GM12873 (cell line): Measurements from ENCODE around the gene IL33.

Source experiments
- TF ChIP-seq, protein P1 (sequence below): IDR thresholded peaks from 2 replicates; pipeline ENCODE4 v1.5.1; 2012; ENCODE audit warnings: low read depth, mild to moderate bottlenecking, moderate library complexity, low read length, control low read depth; ENCODE audit not compliant: insufficient read depth; ENCODE audit errors: missing control alignments

The IL33 gene

DNA sequence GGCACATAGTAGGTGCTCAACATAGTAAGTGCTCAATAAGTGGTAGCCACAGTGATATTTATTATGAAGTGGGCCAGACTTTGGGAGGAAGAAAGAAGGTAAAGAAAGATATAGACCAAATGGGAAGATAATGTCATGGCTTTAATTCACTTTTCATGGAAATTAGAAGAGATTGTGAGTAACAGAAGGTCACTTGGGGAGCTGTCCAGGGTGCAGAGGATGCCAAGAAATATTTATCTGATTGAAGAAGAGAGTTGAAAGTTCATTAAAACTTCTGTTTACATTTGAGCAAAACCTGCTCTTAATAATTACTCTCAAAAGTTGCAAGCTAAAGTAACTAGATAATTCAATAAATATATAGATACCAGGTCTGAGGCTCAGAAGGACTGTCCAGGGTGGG, 28.3 kb upstream of the IL33 start:
- TF ChIP-seq, protein P1, sequence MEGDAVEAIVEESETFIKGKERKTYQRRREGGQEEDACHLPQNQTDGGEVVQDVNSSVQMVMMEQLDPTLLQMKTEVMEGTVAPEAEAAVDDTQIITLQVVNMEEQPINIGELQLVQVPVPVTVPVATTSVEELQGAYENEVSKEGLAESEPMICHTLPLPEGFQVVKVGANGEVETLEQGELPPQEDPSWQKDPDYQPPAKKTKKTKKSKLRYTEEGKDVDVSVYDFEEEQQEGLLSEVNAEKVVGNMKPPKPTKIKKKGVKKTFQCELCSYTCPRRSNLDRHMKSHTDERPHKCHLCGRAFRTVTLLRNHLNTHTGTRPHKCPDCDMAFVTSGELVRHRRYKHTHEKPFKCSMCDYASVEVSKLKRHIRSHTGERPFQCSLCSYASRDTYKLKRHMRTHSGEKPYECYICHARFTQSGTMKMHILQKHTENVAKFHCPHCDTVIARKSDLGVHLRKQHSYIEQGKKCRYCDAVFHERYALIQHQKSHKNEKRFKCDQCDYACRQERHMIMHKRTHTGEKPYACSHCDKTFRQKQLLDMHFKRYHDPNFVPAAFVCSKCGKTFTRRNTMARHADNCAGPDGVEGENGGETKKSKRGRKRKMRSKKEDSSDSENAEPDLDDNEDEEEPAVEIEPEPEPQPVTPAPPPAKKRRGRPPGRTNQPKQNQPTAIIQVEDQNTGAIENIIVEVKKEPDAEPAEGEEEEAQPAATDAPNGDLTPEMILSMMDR, result no peak

DNA sequence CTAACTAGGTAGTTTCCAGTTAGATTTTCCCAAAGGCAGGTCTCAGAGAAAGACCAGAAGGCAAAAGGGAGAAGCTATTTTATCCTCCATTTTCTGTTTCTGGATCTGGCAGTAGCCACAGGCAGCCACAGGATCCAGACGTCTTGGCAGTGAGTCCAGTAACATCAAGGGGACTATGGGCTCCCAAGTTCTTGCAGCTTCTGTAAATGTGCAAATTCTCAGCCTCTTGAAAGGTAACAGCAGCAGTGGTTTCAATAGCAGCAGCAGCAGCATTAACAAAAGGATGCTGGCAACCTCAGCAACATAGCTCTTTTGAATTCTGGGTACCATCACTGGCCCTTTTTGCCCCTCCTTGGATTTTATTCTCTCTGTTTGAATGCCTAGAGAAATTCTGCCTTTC, 27.1 kb upstream of the IL33 start:
- TF ChIP-seq, protein P1, result no peak

GRCh38 chr9:6188906-6189305, 26.7 kb upstream of the IL33 start:
- TF ChIP-seq, protein P1, result no peak

GRCh38 chr9:6194934-6195333, 20.7 kb upstream of the IL33 start:
- TF ChIP-seq, protein P1, result peak; percentile 18

GRCh38 chr9:6195714-6196360, 19.8 kb upstream of the IL33 start:
- TF ChIP-seq, protein P1, result no peak

DNA sequence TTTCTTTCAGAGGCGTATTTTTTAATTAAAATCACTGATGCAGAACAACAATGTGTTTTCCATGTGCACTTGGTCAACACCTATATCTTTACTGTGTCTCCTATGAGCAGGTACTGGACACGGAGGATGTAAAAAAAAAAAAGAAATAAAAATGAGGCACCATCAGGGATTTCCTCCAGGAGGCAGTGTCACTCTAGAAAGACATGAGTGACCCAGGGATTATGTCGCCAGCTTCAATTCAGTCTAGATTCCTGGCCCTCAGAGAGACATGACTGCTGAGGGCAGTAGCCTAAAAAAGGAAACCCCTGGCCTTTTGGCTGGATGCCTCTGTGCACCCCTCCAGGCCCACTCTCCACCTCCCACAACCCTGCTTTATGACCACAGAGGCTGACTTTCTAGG, 18.3 kb upstream of the IL33 start:
- TF ChIP-seq, protein P1, result peak; percentile 48

DNA sequence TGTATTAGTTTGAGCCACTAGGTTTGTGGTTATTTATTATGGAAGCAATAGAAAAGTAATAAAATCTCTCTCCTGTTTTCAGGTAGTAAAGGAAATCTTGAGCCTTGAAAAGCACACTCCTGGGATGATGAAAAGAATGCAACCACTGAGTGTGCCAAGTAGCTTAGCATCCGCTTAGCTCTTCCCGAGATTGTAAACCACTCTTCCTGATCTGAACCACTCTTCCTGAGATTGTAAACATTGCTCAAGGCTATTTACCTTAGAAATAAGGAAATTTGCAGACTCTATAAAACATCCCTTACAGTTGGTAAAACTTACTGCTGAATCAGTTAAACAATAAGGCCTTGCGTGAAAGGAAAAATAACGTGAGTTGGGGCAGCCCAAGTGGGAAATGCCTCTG, 17.4 kb upstream of the IL33 start:
- TF ChIP-seq, protein P1, result no peak
